HepG2 (cell line): ENCODE measurements around the gene LAG3. TPM values are rescaled to one million over a fixed set of nuclear protein-coding genes. Genes with fewer than 3 reads are reported as not detected.

ENCODE experiments used
- ATAC-seq: fragments of 200-7000 bp; cut with Tn5 transposase; 3 replicates; pipeline ENCODE4 v1.9.1; 2020; ENCODE audit warnings: mild to moderate bottlenecking, moderate library complexity
- BruUV-seq: library from RNA; stranded (reverse); fragments of 400-500 nt; replicated peaks from 2 replicates; lab custom pipeline; 2021; lab: Mats Ljungman, UMichigan
- CTCF ChIA-PET: fragments of 300-600 bp; formaldehyde crosslinking; extraction: SDS; loops from one replicate; lab custom pipeline; 2021; ENCODE audit warnings: low total read pairs, inconsistent platforms, low intra/inter-chr PET ratio; lab: Yijun Ruan, JAX
- POLR2A ChIA-PET: fragments of 350-600 bp; sonication (Branson Sonifier 250); formaldehyde crosslinking; loops from one replicate; lab custom pipeline; 2020; ENCODE audit warnings: antibody characterized with exemption, inconsistent platforms; lab: Yijun Ruan, JAX
- DNase-seq: peaks from one replicate; pipeline ENCODE4 v3.0.0-alpha.2; 2015; ENCODE audit warnings: low spot score
- FAIRE-seq: peaks from 3 replicates; lab custom pipeline; 2011; peaks lifted over from hg19 to GRCh38; lab: Jason Lieb, UNC
- H2AFZ ChIP-seq: one replicate; pipeline ENCODE4 v1.6.1; 2011; ENCODE audit warnings: low read length, inconsistent platforms
- H3K27ac ChIP-seq: fragments of 300-600 bp; 3 replicates; pipeline ENCODE4 v1.8.0; 2011; ENCODE audit warnings: mixed run types, mild to moderate bottlenecking, mixed read lengths, low read length, inconsistent platforms; ENCODE audit not compliant: insufficient read depth; ENCODE audit errors: extremely low read length
- H3K27me3 ChIP-seq, 2 experiments: fragments of 200-600 bp in 1 of 2; 2 replicates in 1 of 2; 3 replicates in 1 of 2; pipeline versions ENCODE4 v1.6.0 to v1.8.0; 2011; ENCODE audit warnings: low read length in 2 of 2, mild to moderate bottlenecking in 2 of 2, moderate library complexity in 2 of 2, inconsistent platforms in 1 of 2; ENCODE audit not compliant: insufficient read depth in 2 of 2, control insufficient read depth in 1 of 2
- H3K36me3 ChIP-seq, 2 experiments: fragments of 200-600 bp in 1 of 2; replicated peaks in 1 of 2; 2 replicates in 1 of 2; 3 replicates in 1 of 2; pipeline versions ENCODE4 v1.5.1 to v1.8.0; 2011; ENCODE audit warnings: low read length in 2 of 2, inconsistent platforms in 1 of 2; ENCODE audit not compliant: insufficient read depth in 2 of 2, control insufficient read depth in 1 of 2
- H3K4me1 ChIP-seq: 2 replicates; pipeline ENCODE4 v1.5.1; 2012; ENCODE audit warnings: low read length, inconsistent platforms; ENCODE audit not compliant: insufficient read depth
- H3K4me2 ChIP-seq: 2 replicates; pipeline ENCODE4 v1.6.0; 2011; ENCODE audit warnings: low read depth, low read length, inconsistent platforms
- H3K4me3 ChIP-seq, 3 experiments: fragments of 200-600 bp in 1 of 3; sonication (generic), shearing (Covaris generic) in 1 of 3; replicated peaks in 1 of 3; 2 replicates each; pipeline ENCODE4 v1.5.1; 2011 to 2016; ENCODE audit warnings: low read length in 3 of 3, inconsistent platforms in 2 of 3, low read depth in 2 of 3, mild to moderate bottlenecking in 2 of 3, control low read depth in 1 of 3, mixed read lengths in 1 of 3; ENCODE audit not compliant: insufficient read depth in 1 of 3
- H3K79me2 ChIP-seq: one replicate; pipeline ENCODE4 v1.6.1; 2011; ENCODE audit warnings: low read length, inconsistent platforms; ENCODE audit not compliant: insufficient read depth
- H3K9ac ChIP-seq: 2 replicates; pipeline ENCODE4 v1.6.0; 2011; ENCODE audit warnings: mild to moderate bottlenecking, low read depth, low read length, inconsistent platforms; ENCODE audit not compliant: insufficient read depth
- H3K9me3 ChIP-seq: 2 replicates; pipeline ENCODE4 v1.5.1; 2012; ENCODE audit warnings: mild to moderate bottlenecking, low read length
- H4K20me1 ChIP-seq: 2 replicates; pipeline ENCODE4 v1.6.0; 2011; ENCODE audit warnings: inconsistent platforms, mild to moderate bottlenecking, low read length, moderate library complexity; ENCODE audit not compliant: insufficient read depth
- KAT7 ChIP-seq: IDR thresholded peaks from 2 replicates; pipeline ENCODE4 v1.6.1; 2018; ENCODE audit warnings: borderline replicate concordance, missing compliant biosample characterization
- POLR2AphosphoS5 ChIP-seq: IDR thresholded peaks from 2 replicates; pipeline ENCODE4 v1.6.1; 2012; ENCODE audit warnings: low read depth, low read length
- SPEN ChIP-seq: sonication (generic); formaldehyde crosslinking; IDR thresholded peaks from 2 replicates; pipeline ENCODE4 v1.5.1; 2020; ENCODE audit warnings: low read depth, mild to moderate bottlenecking, missing genetic modification reagents
- SUZ12 ChIP-seq: fragments of 150-350 bp; IDR thresholded peaks from 2 replicates; pipeline ENCODE4 v1.6.1; 2014; ENCODE audit warnings: low read depth, low read length
- TARDBP ChIP-seq: sonication (generic); formaldehyde crosslinking; IDR thresholded peaks from 2 replicates; pipeline ENCODE4 v1.8.0; 2022; ENCODE audit warnings: mild to moderate bottlenecking, missing genetic modification reagents
- YY1 ChIP-seq: IDR thresholded peaks from 2 replicates; pipeline ENCODE4 v1.6.1; 2011; ENCODE audit warnings: low read length, low read depth, moderate library complexity, mild to moderate bottlenecking; ENCODE audit not compliant: insufficient read depth, insufficient replicate concordance
- ZFP82 ChIP-seq: sonication (generic); formaldehyde crosslinking; IDR thresholded peaks from 2 replicates; pipeline ENCODE4 v1.5.1; 2020; ENCODE audit warnings: mild to moderate bottlenecking, missing genetic modification reagents, borderline replicate concordance
- ZKSCAN8 ChIP-seq: IDR thresholded peaks from 2 replicates; pipeline ENCODE4 v1.6.1; 2016; ENCODE audit warnings: borderline replicate concordance, missing genetic modification reagents, missing compliant biosample characterization
- ZNF280B ChIP-seq: sonication (generic); formaldehyde crosslinking; IDR thresholded peaks from 2 replicates; pipeline ENCODE4 v1.5.0; 2020; ENCODE audit warnings: missing genetic modification reagents, mild to moderate bottlenecking, borderline replicate concordance
- ZNF552 ChIP-seq: sonication (generic); formaldehyde crosslinking; IDR thresholded peaks from 2 replicates; pipeline ENCODE4 v1.9.0; 2022; ENCODE audit warnings: missing genetic modification reagents, mild to moderate bottlenecking, borderline replicate concordance
- ZNF558 ChIP-seq: sonication (generic); formaldehyde crosslinking; IDR thresholded peaks from 2 replicates; pipeline ENCODE4 v1.9.0; 2022; ENCODE audit warnings: mild to moderate bottlenecking, missing genetic modification reagents, borderline replicate concordance
- ZNF781 ChIP-seq: sonication (generic); formaldehyde crosslinking; IDR thresholded peaks from 2 replicates; pipeline ENCODE4 v1.5.1; 2020; ENCODE audit warnings: borderline replicate concordance, mild to moderate bottlenecking, missing genetic modification reagents; ENCODE audit errors: not compliant biosample characterization
- ZNF816 ChIP-seq: sonication (generic); formaldehyde crosslinking; IDR thresholded peaks from 2 replicates; pipeline ENCODE4 v1.8.0; 2022; ENCODE audit warnings: missing genetic modification reagents, mild to moderate bottlenecking, borderline replicate concordance
- WGBS: methylation state at CpG from one replicate; pipeline ENCODE4 v1.1.6; 2017; ENCODE audit warnings: low lambda C conversion rate; 5-methylcytosine and 5-hydroxymethylcytosine counted together
- in situ Hi-C: cut with HindIII; loops from 2 replicates; pipeline ENCODE4 v1.10.0; 2017; ENCODE audit warnings: low pct_unique_long_range_greater_than_20kb; ENCODE audit not compliant: extremely low pct_ligation_motif_present
- intact Hi-C: fragments of 100-400 bp; cut with micrococcal nuclease; formaldehyde crosslinking; loops from one replicate; pipeline ENCODE4 v1.10.0; 2022; ENCODE audit not compliant: unreplicated experiment
- polyA plus RNA-seq, 8 experiments: library from polyadenylated mRNA; depleted of rRNA in 3 of 8; stranded (reverse) in 7 of 8; unstranded in 1 of 8; fragments of >200 nt; fragmentation: Illumina TruSeq in 4 of 8; extraction: Trizol in 4 of 8; gene quantifications; 2 replicates each; pipeline versions ENCODE4 v1.2.1 to v1.2.3, GENCODE V29; 2011 to 2016; ENCODE audit warnings: low read depth in 4 of 8, missing spikeins in 1 of 8, mixed read lengths in 1 of 8; ENCODE audit not compliant: insufficient read depth in 1 of 8
- total RNA-seq, 5 experiments: library from RNA; depleted of rRNA; stranded (reverse); fragments of >200 nt; fragmentation: Illumina TruSeq; extraction: Trizol; gene quantifications; 2 replicates each; pipeline ENCODE4 v1.2.3, GENCODE V29; 2016; ENCODE audit warnings: low read depth in 1 of 5
- TF ChIP-seq, protein P1 (sequence below), 2 experiments: sonication (generic) in 1 of 2; formaldehyde crosslinking in 1 of 2; IDR thresholded peaks; 2 replicates each; pipeline versions ENCODE4 v1.4.0 to v1.6.1; 2018 to 2020; ENCODE audit warnings: missing genetic modification reagents in 2 of 2, borderline replicate concordance in 1 of 2, low read depth in 1 of 2, mild to moderate bottlenecking in 1 of 2, missing biosample characterization in 1 of 2
- TF ChIP-seq, protein P2 (sequence below), 2 experiments: sonication (generic) in 1 of 2; formaldehyde crosslinking in 1 of 2; IDR thresholded peaks; 2 replicates each; pipeline versions ENCODE4 v1.4.0 to v1.6.1; 2016 to 2020; ENCODE audit warnings: borderline replicate concordance in 1 of 2, low read depth in 1 of 2, mild to moderate bottlenecking in 1 of 2, missing genetic modification reagents in 1 of 2

The LAG3 gene
- total and polyA plus RNA-seq, 2 of the 13 experiments (the other 11 are each of a cell fraction or from before 2014, with no cell fraction given) = 0.11 to 0.26 TPM

DNA sequence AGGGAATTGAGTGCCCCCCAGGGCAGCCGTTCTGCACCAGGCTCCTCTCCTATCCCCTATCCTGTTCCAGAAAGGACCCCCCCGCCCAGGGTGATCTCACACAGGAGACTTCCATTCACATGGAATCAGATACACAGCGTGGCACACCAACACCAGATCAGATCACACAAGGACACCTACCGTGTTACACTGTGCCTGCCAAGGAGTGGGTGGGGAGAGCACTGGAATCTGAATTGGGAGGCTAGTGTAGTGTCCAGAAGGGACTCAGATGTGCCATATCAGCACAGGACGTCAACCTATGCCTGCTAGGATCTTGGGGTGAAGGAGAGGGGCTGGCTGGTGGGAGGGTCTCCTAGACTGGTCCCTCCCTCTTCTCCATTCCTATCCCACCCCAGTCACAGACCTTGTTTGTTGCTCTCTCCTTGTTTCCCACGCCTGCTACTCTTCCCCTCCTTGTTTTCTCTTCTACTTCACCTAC lies 3.8 kb upstream of the LAG3 start:
- FAIRE-seq (no peak), ATAC-seq (no peak), DNase-seq (no peak)
- BruUV-seq = no TSS peak
- WGBS = 62% methylated on average over 4 of the region's 6 CpGs
- Histone ChIP-seq H2AFZ (no peak overlapping the region), H3K4me1 (peaks cover 71% of the 10 kb centered on the region), H3K9ac (peak overlapping the region; percentile 90), H3K27ac (peak overlapping the region; percentile 88), H3K4me2 (peak overlapping the region; percentile 93), H3K9me3 (no peaks in the 10 kb centered on the region), H3K27me3 (no peaks in the 10 kb centered on the region), H3K4me3 (peak overlapping the region; percentile 81 to 91 (median 86); a peak in 5 of 6 replicates), H3K79me2 (peaks cover 20% of the 10 kb centered on the region), H4K20me1 (0 out of 2 replicates have a peak, but pooled peaks cover 6% of the 10 kb centered on the region), H3K36me3 (peaks cover 0 to 11% of the 10 kb centered on the region in 2 experiments; a peak in 1 of 5 replicates)
- CTCF ChIA-PET = interaction anchor here (2.3 kb wide), 1 partner anchor 15 kb away, joined by 13 read pairs; the partner anchor contains the start of gene MLF2
- in situ Hi-C loops (no loop called here), intact Hi-C loops (no loop called here)
- POLR2A ChIA-PET = interaction anchor here (0.7 to 8.3 kb wide), 11 partner anchors 8 to 234 kb away, joined by 3 to 162 read pairs (median 4); partner anchors contain the start of genes CD4, CDCA3, COPS7A and GAPDH
- TF ChIP-seq YY1 (no peak), ZNF552 (CRISPR knock-in tag) (no peak), ZFP82 (CRISPR knock-in tag) (no peak), ZNF280B (CRISPR knock-in tag) (no peak), SPEN (CRISPR knock-in tag) (peak; percentile 9; the same call in 1 of the 2 replicates), ZNF558 (no peak), KAT7 (no peak), POLR2AphosphoS5 (peak; percentile 43; the same call in 1 of the 2 replicates), TARDBP (CRISPR knock-in tag) (no peak), SUZ12 (no peak), ZKSCAN8 (CRISPR knock-in tag) (no peak), ZNF816 (CRISPR knock-in tag) (no peak), ZNF781 (CRISPR knock-in tag) (no peak)
- TF ChIP-seq, protein P1, sequence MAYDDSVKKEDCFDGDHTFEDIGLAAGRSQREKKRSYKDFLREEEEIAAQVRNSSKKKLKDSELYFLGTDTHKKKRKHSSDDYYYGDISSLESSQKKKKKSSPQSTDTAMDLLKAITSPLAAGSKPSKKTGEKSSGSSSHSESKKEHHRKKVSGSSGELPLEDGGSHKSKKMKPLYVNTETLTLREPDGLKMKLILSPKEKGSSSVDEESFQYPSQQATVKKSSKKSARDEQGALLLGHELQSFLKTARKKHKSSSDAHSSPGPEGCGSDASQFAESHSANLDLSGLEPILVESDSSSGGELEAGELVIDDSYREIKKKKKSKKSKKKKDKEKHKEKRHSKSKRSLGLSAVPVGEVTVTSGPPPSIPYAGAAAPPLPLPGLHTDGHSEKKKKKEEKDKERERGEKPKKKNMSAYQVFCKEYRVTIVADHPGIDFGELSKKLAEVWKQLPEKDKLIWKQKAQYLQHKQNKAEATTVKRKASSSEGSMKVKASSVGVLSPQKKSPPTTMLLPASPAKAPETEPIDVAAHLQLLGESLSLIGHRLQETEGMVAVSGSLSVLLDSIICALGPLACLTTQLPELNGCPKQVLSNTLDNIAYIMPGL (CRISPR knock-in tag; IDR thresholded peaks at IDR 0.05; ENCODE audit: borderline replicate concordance in 1 of 2, low read depth in 1 of 2) = no peak
- TF ChIP-seq, protein P2, sequence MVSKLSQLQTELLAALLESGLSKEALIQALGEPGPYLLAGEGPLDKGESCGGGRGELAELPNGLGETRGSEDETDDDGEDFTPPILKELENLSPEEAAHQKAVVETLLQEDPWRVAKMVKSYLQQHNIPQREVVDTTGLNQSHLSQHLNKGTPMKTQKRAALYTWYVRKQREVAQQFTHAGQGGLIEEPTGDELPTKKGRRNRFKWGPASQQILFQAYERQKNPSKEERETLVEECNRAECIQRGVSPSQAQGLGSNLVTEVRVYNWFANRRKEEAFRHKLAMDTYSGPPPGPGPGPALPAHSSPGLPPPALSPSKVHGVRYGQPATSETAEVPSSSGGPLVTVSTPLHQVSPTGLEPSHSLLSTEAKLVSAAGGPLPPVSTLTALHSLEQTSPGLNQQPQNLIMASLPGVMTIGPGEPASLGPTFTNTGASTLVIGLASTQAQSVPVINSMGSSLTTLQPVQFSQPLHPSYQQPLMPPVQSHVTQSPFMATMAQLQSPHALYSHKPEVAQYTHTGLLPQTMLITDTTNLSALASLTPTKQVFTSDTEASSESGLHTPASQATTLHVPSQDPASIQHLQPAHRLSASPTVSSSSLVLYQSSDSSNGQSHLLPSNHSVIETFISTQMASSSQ (IDR thresholded peaks at IDR 0.05; ENCODE audit: low read depth) = no peak
- TF ChIP-seq, protein P2 (CRISPR knock-in tag; IDR thresholded peaks at IDR 0.05; ENCODE audit: borderline replicate concordance) = no peak
